AG04450 (cell line): ENCODE data around the gene MB. TPM values are rescaled to one million over a fixed set of nuclear protein-coding genes. Genes with fewer than 3 reads are reported as not detected.

Experiments
- CTCF ChIA-PET: fragments of 300-600, 350-600 bp; formaldehyde crosslinking; extraction: SDS; loops from one replicate; lab custom pipeline; 2022; ENCODE audit warnings: antibody characterized with exemption, inconsistent platforms; lab: Charles Lee
- POLR2A ChIA-PET: fragments of 350-600 bp; formaldehyde crosslinking; extraction: SDS; loops from one replicate; lab custom pipeline; 2021; ENCODE audit warnings: antibody characterized with exemption, inconsistent platforms; lab: Yijun Ruan, JAX
- DNase-seq: peaks from one replicate; pipeline ENCODE4 v3.0.0-alpha.2; 2011; ENCODE audit warnings: low read depth, low spot score
- H3K27ac ChIP-seq: one replicate; pipeline ENCODE4 v1.5.1; 2012; ENCODE audit warnings: low read depth, low read length, control low read depth
- H3K27me3 ChIP-seq: one replicate; pipeline ENCODE4 v1.6.0; 2012; ENCODE audit warnings: low read length; ENCODE audit not compliant: control insufficient read depth, insufficient read depth
- H3K4me3 ChIP-seq: 2 replicates; pipeline ENCODE4 v1.5.1; 2011; ENCODE audit warnings: mild to moderate bottlenecking, low read depth, low read length, control low read depth
- H3K9me3 ChIP-seq: 2 replicates; pipeline ENCODE4 v1.5.1; 2012; ENCODE audit warnings: low read length; ENCODE audit not compliant: control insufficient read depth, insufficient read depth
- CTCF ChIP-seq: IDR thresholded peaks from 2 replicates; pipeline ENCODE4 v1.5.1; 2011; ENCODE audit warnings: low read depth, low read length, control low read depth, inconsistent platforms
- polyA plus RNA-seq: library from polyadenylated mRNA; depleted of rRNA; stranded (reverse); fragments of >200 nt; gene quantifications from 2 replicates; pipeline ENCODE4 v1.2.3, GENCODE V29; 2011

The MB gene
- polyA plus RNA-seq, 1 experiment = not detected

- H3K27me3 ChIP-seq = no peaks in the 10 kb centered on the region
- H3K4me3 ChIP-seq = no peak overlapping the region
- no peak overlapping the region for H3K27ac ChIP-seq
- TF ChIP-seq CTCF = no peak
- peak; percentile 30 for DNase-seq
- H3K9me3 ChIP-seq = no peaks in the 10 kb centered on the region
- POLR2A ChIA-PET = interaction anchor here (0.6 kb wide), 1 partner anchor 367 kb away, joined by 3 read pairs; no protein-coding TSS in a partner anchor
- CTCF ChIA-PET = interaction anchor here (1.3 kb wide), 1 partner anchor 436 kb away, joined by 6 read pairs; no protein-coding TSS in a partner anchor
Measured at GRCh38 chr22:35630387-35630793, 13.3 kb upstream of the MB start.

GRCh38 chr22:35629406-35630216, 12.5 kb upstream of the MB start:
- H3K27me3 ChIP-seq = no peaks in the 10 kb centered on the region
- ChIA-PET CTCF (interaction anchor here (0.6 to 1.3 kb wide), 2 partner anchors 436 to 516 kb away, joined by 3 to 6 read pairs; no protein-coding TSS in a partner anchor), POLR2A (interaction anchor here (0.6 kb wide), 4 partner anchors 17 to 436 kb away, joined by 3 to 4 read pairs (median 4); no protein-coding TSS in a partner anchor)
- peak; percentile 94 for DNase-seq
- peak overlapping the region; percentile 96 for H3K27ac ChIP-seq
- no peak for TF ChIP-seq CTCF
- no peak overlapping the region for H3K4me3 ChIP-seq
- H3K9me3 ChIP-seq = no peaks in the 10 kb centered on the region

- no peak for DNase-seq
- Histone ChIP-seq H3K9me3 (no peaks in the 10 kb centered on the region), H3K27me3 (no peaks in the 10 kb centered on the region), H3K27ac (peak overlapping the region; percentile 96), H3K4me3 (no peak overlapping the region)
- POLR2A ChIA-PET = no interaction called here
- CTCF ChIA-PET = no interaction called here
- no peak for TF ChIP-seq CTCF
Measured at GRCh38 chr22:35628732-35629131, 11.6 kb upstream of the MB start.

GRCh38 chr22:35627267-35628041, 10.3 kb upstream of the MB start:
- CTCF ChIA-PET = interaction anchor here (0.5 to 2.2 kb wide), 12 partner anchors 44 to 497 kb away, joined by 3 to 16 read pairs (median 5); no protein-coding TSS in a partner anchor
- H3K4me3 ChIP-seq = peak overlapping the region; percentile 65

More at GRCh38 chr22:35627267-35628041, 10.3 kb upstream of the MB start:
- peak; percentile 52 for TF ChIP-seq CTCF
- Histone ChIP-seq H3K27ac (peak overlapping the region; percentile 85), H3K27me3 (no peaks in the 10 kb centered on the region), H3K9me3 (no peaks in the 10 kb centered on the region)
- POLR2A ChIA-PET = interaction anchor here (0.6 to 1.5 kb wide), 6 partner anchors 21 to 505 kb away, joined by 3 to 12 read pairs (median 4); partner anchors contain the start of genes APOL6 and RBFOX2
- DNase-seq = peak; percentile 66
